Stomach (tissue), 9 donors: Measurements from ENCODE around the gene ST8SIA6. TPM values are rescaled to one million over a fixed set of nuclear protein-coding genes. Genes with fewer than 3 reads are reported as not detected.

Source experiments
- DNase-seq, 2 donors: peaks; one replicate each; pipeline versions ENCODE4 v3.0.0 to v3.0.0-alpha.2; 2013 to 2019
- H3K27ac ChIP-seq, 5 donors: fragments of 200-600 bp in 4 of 5; sonication (generic) in 4 of 5; one replicate each; pipeline ENCODE4 v1.5.1; 2013 to 2019; ENCODE audit warnings: mild to moderate bottlenecking in 1 of 5, moderate library complexity in 1 of 5
- H3K27me3 ChIP-seq, 3 donors: fragments of 200-600 bp; sonication (generic); one replicate each; pipeline ENCODE4 v1.5.1; 2017 to 2019; ENCODE audit warnings: mixed run types in 1 of 3
- H3K36me3 ChIP-seq, 4 donors: fragments of 200-600 bp; sonication (generic); 1 replicate in 3 of 4; 2 replicates in 1 of 4; pipeline ENCODE4 v1.5.1; 2016 to 2019
- H3K4me1 ChIP-seq, 4 donors: fragments of 200-600 bp; sonication (generic); one replicate each; pipeline ENCODE4 v1.5.1; 2016 to 2019
- H3K4me3 ChIP-seq, 4 donors: fragments of 200-600 bp; sonication (generic) in 3 of 4; one replicate each; pipeline ENCODE4 v1.5.1; 2016 to 2019; ENCODE audit warnings: mild to moderate bottlenecking in 1 of 4
- H3K9me3 ChIP-seq, 4 donors: fragments of 200-600 bp; sonication (generic); one replicate each; pipeline ENCODE4 v1.5.1; 2016 to 2019
- CTCF ChIP-seq, 7 experiments: fragments of 450-650 bp in 4 of 7; fragments of 200-600 bp in 3 of 7; sonication (generic) in 3 of 7; IDR thresholded peaks; one replicate each; pipeline ENCODE4 v1.5.1; 2016 to 2019; ENCODE audit warnings: antibody characterized with exemption in 7 of 7, control low read depth in 2 of 7, mild to moderate bottlenecking in 1 of 7
- EP300 ChIP-seq: sonication (generic); formaldehyde crosslinking; IDR thresholded peaks from one replicate; pipeline ENCODE4 v1.6.1; 2017; ENCODE audit warnings: antibody characterized with exemption
- POLR2A ChIP-seq, 4 donors: fragments of 450-650 bp; IDR thresholded peaks; one replicate each; pipeline ENCODE4 v1.6.1; 2016; ENCODE audit warnings: antibody characterized with exemption in 4 of 4, control low read depth in 2 of 4, mild to moderate bottlenecking in 1 of 4, moderate library complexity in 1 of 4
- POLR2AphosphoS5 ChIP-seq, 3 donors: sonication (generic); formaldehyde crosslinking; IDR thresholded peaks; one replicate each; pipeline ENCODE4 v1.6.1; 2016; ENCODE audit warnings: antibody characterized with exemption in 3 of 3
- WGBS, 5 donors: extraction: QIAGEN DNeasy Blood & Tissue Kit in 3 of 5; methylation state at CpG; one replicate each; pipeline versions ENCODE4 v1.1.5 to v1.1.7; 2013 to 2018; 5-methylcytosine and 5-hydroxymethylcytosine counted together
- intact Hi-C: fragments of 100-400 bp; cut with DNase I; formaldehyde crosslinking; loops from one replicate; pipeline ENCODE4 v1.15.1; 2023; ENCODE audit warnings: low total_unique reads
- polyA plus RNA-seq, 3 donors: library from polyadenylated mRNA; stranded (reverse); fragments of 200-250 nt; gene quantifications; one replicate each; pipeline ENCODE4 v1.2.3, GENCODE V29; 2013
- total RNA-seq, 5 donors: library from RNA; depleted of rRNA; stranded (reverse); fragments of >200 nt; gene quantifications; one replicate each; pipeline versions ENCODE4 v1.1.0 to v1.2.3, GENCODE V29; 2014 to 2016
- donor health status: healthy with polysubstance abuse.
- donor health status: Bipolar disorder and iron deficiency.
- donor health status: healthy.

ST8SIA6 gene
- total and polyA plus RNA-seq, 8 donors = 0.08 to 3.7 (median 0.19) TPM; not detected in 5

- intact Hi-C loops = no loop called here
- TF ChIP-seq CTCF (IDR thresholded peaks at IDR 0.05) = no peak
- TF ChIP-seq POLR2A (IDR thresholded peaks at IDR 0.05) = no peak
- no peak for TF ChIP-seq POLR2AphosphoS5 (IDR thresholded peaks at IDR 0.05)
- no peak for TF ChIP-seq EP300
- peaks cover 0 to 13% (median 0%) of the 10 kb centered on the region in 4 donors for H3K4me1 ChIP-seq
- H3K27me3 ChIP-seq = no peaks in the 10 kb centered on the region
- peak overlapping the region in 3 of 4 donors; percentile 5 to 17 (median 5) for H3K4me3 ChIP-seq
- peak overlapping the region in 1 of 5 donors; percentile 22 for H3K27ac ChIP-seq
- H3K9me3 ChIP-seq = no peaks in the 10 kb centered on the region
- no peaks in the 10 kb centered on the region for H3K36me3 ChIP-seq
- WGBS, 5 donors = 40 to 64% (median 51%) methylated on average over 21 of the region's 21 CpGs
- peak in 1 of 2 donors; percentile 73 for DNase-seq
These were observed 105.7 kb downstream of the ST8SIA6 start for GRCh38 chr10:17348501-17349349.

DNA sequence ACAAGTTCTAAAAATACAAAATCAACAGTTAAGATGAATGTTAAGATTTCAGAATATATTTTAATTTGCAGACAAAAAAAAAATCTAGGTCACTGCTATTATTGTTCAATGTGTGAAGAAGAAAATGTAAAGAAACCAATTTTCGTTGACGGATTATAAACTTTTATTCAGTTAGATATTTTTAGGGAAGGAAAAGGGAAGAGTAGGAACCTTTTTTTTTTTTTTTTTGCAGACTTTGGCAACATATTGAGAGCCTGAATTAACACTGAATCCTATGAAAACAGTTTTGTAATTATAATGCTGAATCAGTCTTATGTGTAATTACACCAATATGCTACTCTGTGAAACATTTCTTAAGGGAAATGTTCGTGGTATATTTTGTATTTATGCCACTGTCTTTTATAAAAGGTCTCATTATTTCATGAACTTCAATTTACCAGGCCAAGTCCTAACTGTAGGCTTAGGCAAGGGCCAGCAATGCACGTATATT lies 106.3 kb downstream of the ST8SIA6 start:
- H3K4me3 ChIP-seq = peak overlapping the region in 1 of 4 donors; percentile 5

GRCh38 chr10:17344206-17344605 lies 110.2 kb downstream of the ST8SIA6 start:
- no peak overlapping the region for H3K4me3 ChIP-seq
- TF ChIP-seq CTCF (IDR thresholded peaks at IDR 0.05) = no peak
- no peak for TF ChIP-seq POLR2A (IDR thresholded peaks at IDR 0.05)
- TF ChIP-seq POLR2AphosphoS5 (IDR thresholded peaks at IDR 0.05) = no peak
- TF ChIP-seq EP300 = no peak
- no peak overlapping the region for H3K27ac ChIP-seq
- 66 to 71% (median 68%) methylated on average over 4 of the region's 4 CpGs for WGBS, 5 donors
- H3K27me3 ChIP-seq = no peaks in the 10 kb centered on the region
- intact Hi-C loops = no loop called here
- no peaks in the 10 kb centered on the region for H3K36me3 ChIP-seq
- peaks cover 9 to 19% (median 17%) of the 10 kb centered on the region in 4 donors for H3K9me3 ChIP-seq
- peaks cover 0 to 11% (median 0%) of the 10 kb centered on the region in 4 donors for H3K4me1 ChIP-seq
- DNase-seq = no peak

More for the DNA sequence above, 106.3 kb downstream of the ST8SIA6 start:
- no peak for TF ChIP-seq EP300
- TF ChIP-seq CTCF (IDR thresholded peaks at IDR 0.05) = no peak
- no peak for TF ChIP-seq POLR2AphosphoS5 (IDR thresholded peaks at IDR 0.05)
- no peak for TF ChIP-seq POLR2A (IDR thresholded peaks at IDR 0.05)
- WGBS, 5 donors = 42 to 66% (median 61%) methylated on average over 4 of the region's 4 CpGs
- intact Hi-C loops = no loop called here
- Histone ChIP-seq H3K4me1 (peaks cover 0 to 13% (median 0%) of the 10 kb centered on the region in 4 donors), H3K36me3 (no peaks in the 10 kb centered on the region), H3K27ac (peak overlapping the region in 1 of 5 donors; percentile 22), H3K9me3 (no peaks in the 10 kb centered on the region), H3K27me3 (no peaks in the 10 kb centered on the region)
- DNase-seq = no peak

DNA sequence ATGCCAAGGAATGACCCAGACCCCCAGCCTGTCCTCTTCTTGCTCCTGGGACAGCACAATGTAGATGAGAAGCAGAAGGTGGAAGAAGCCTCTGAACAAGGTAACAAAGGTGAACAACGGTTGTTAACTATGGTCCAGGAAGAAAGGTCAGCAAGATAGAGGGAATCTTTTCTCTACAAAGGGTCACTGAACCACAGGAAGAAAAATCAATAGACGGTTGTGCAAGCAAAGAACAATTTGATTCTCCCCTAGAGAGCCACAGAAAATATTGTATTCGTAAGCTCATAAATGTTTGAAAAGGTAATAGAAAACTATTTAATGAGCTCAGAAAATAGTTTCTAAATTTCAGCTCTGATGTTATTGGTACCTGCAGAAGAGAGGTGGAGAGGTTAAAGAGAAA lies 111.3 kb downstream of the ST8SIA6 start:
- 51 to 73% (median 66%) methylated on average over 3 of the region's 3 CpGs for WGBS, 5 donors
- intact Hi-C loops = no loop called here
- H3K4me1 ChIP-seq = peaks cover 0 to under 1% (median 0%) of the 10 kb centered on the region in 4 donors
- no peak for DNase-seq
- H3K36me3 ChIP-seq = no peaks in the 10 kb centered on the region
- H3K27me3 ChIP-seq = no peaks in the 10 kb centered on the region
- TF ChIP-seq POLR2AphosphoS5 (IDR thresholded peaks at IDR 0.05) (no peak), POLR2A (IDR thresholded peaks at IDR 0.05) (no peak), CTCF (IDR thresholded peaks at IDR 0.05) (no peak), EP300 (no peak)
- no peak overlapping the region for H3K4me3 ChIP-seq
- peaks cover 11 to 19% (median 17%) of the 10 kb centered on the region in 4 donors for H3K9me3 ChIP-seq
- no peak overlapping the region for H3K27ac ChIP-seq
